CD14-positive monocyte (primary cell): ENCODE measurements around the gene SLC25A19. TPM values are rescaled to one million over a fixed set of nuclear protein-coding genes. Genes with fewer than 3 reads are reported as not detected.

Experiments
- DNase-seq, 3 donors: peaks; one replicate each; pipeline ENCODE4 v3.0.0-alpha.2; 2011 to 2022
- H2AFZ ChIP-seq: 2 replicates; pipeline ENCODE4 v1.6.0; 2012; ENCODE audit warnings: mild to moderate bottlenecking, low read depth, low read length, inconsistent platforms; ENCODE audit not compliant: insufficient read depth, poor library complexity, severe bottlenecking
- H3K27ac ChIP-seq, 2 donors: 1 replicate in 1 of 2; 2 replicates in 1 of 2; pipeline ENCODE4 v1.5.1; 2012 to 2013; ENCODE audit warnings: low read length in 2 of 2, control low read depth in 1 of 2, inconsistent platforms in 1 of 2, low read depth in 1 of 2, mild to moderate bottlenecking in 1 of 2
- H3K27me3 ChIP-seq, 2 donors: one replicate each; pipeline versions ENCODE4 v1.6.0 to v1.6.1; 2011 to 2013; ENCODE audit warnings: low read length in 2 of 2; ENCODE audit not compliant: control insufficient read depth in 2 of 2, insufficient read depth in 2 of 2
- H3K36me3 ChIP-seq, 2 donors: replicated peaks in 1 of 2; 1 replicate in 1 of 2; 2 replicates in 1 of 2; pipeline versions ENCODE4 v1.5.1 to v1.6.1; 2012 to 2013; ENCODE audit warnings: low read length in 2 of 2, control low read depth in 1 of 2, inconsistent platforms in 1 of 2, mild to moderate bottlenecking in 1 of 2; ENCODE audit not compliant: insufficient read depth in 2 of 2, control insufficient read depth in 1 of 2
- H3K4me1 ChIP-seq, 2 donors: 1 replicate in 1 of 2; 2 replicates in 1 of 2; pipeline versions ENCODE4 v1.5.1 to v1.6.1; 2012 to 2013; ENCODE audit warnings: low read length in 2 of 2, control low read depth in 1 of 2, inconsistent platforms in 1 of 2, mild to moderate bottlenecking in 1 of 2, moderate library complexity in 1 of 2; ENCODE audit not compliant: insufficient read depth in 2 of 2, control insufficient read depth in 1 of 2
- H3K4me2 ChIP-seq: replicated peaks from 2 replicates; pipeline ENCODE3; 2012; ENCODE audit warnings: low read length, moderate library complexity, mild to moderate bottlenecking; ENCODE audit not compliant: poor library complexity, severe bottlenecking; ENCODE audit errors: extremely low read depth
- H3K4me3 ChIP-seq, 3 experiments: fragments of 200-600 bp in 1 of 3; sonication (generic) in 1 of 3; replicated peaks in 1 of 3; 1 replicate in 2 of 3; 2 replicates in 1 of 3; pipeline ENCODE4 v1.5.1; 2011 to 2013; ENCODE audit warnings: low read length in 3 of 3, mild to moderate bottlenecking in 3 of 3, control low read depth in 2 of 3, low read depth in 2 of 3, inconsistent platforms in 1 of 3, moderate library complexity in 1 of 3
- H3K79me2 ChIP-seq: 2 replicates; pipeline ENCODE4 v1.6.0; 2012; ENCODE audit warnings: mild to moderate bottlenecking, control low read depth, inconsistent platforms, low read length, moderate library complexity; ENCODE audit not compliant: insufficient read depth
- H3K9ac ChIP-seq: 2 replicates; pipeline ENCODE4 v1.6.0; 2017; ENCODE audit warnings: low read length, mild to moderate bottlenecking; ENCODE audit not compliant: insufficient read depth, poor library complexity, severe bottlenecking
- H3K9me3 ChIP-seq, 2 donors: replicated peaks in 1 of 2; 1 replicate in 1 of 2; 2 replicates in 1 of 2; pipeline versions ENCODE4 v1.5.1 to v1.6.1; 2012 to 2013; ENCODE audit warnings: low read length in 2 of 2, control low read depth in 1 of 2; ENCODE audit not compliant: control insufficient read depth in 1 of 2, insufficient read depth in 1 of 2
- H4K20me1 ChIP-seq: 2 replicates; pipeline ENCODE4 v1.6.0; 2012; ENCODE audit warnings: mild to moderate bottlenecking, low read length, control low read depth, moderate library complexity; ENCODE audit not compliant: insufficient read depth
- H3K27ac Mint-ChIP-seq, 7 donors: one replicate each; pipeline ENCODE4 v1.8.0; 2020; ENCODE audit warnings: mild to moderate bottlenecking in 7 of 7, mixed read lengths in 7 of 7, moderate library complexity in 6 of 7, inconsistent platforms in 2 of 7
- H3K27me3 Mint-ChIP-seq, 3 donors: one replicate each; pipeline ENCODE4 v1.8.0; 2021 to 2022; ENCODE audit warnings: low read depth in 3 of 3, mild to moderate bottlenecking in 3 of 3, mixed read lengths in 3 of 3, moderate library complexity in 3 of 3, inconsistent platforms in 1 of 3
- H3K36me3 Mint-ChIP-seq, 2 donors: one replicate each; pipeline ENCODE4 v1.8.0; 2020; ENCODE audit warnings: mixed read lengths in 2 of 2, inconsistent platforms in 1 of 2, mild to moderate bottlenecking in 1 of 2
- H3K4me1 Mint-ChIP-seq: one replicate; pipeline ENCODE4 v1.8.0; 2020; ENCODE audit warnings: mild to moderate bottlenecking, mixed read lengths
- H3K4me3 Mint-ChIP-seq, 2 donors: one replicate each; pipeline ENCODE4 v1.8.0; 2020; ENCODE audit warnings: mild to moderate bottlenecking in 2 of 2, mixed read lengths in 2 of 2, moderate library complexity in 1 of 2
- H3K9me3 Mint-ChIP-seq, 7 donors: one replicate each; pipeline ENCODE4 v1.8.0; 2020 to 2022; ENCODE audit warnings: mixed read lengths in 7 of 7, mild to moderate bottlenecking in 6 of 7, moderate library complexity in 6 of 7, inconsistent platforms in 2 of 7
- WGBS: methylation state at CpG from one replicate; pipeline ENCODE4 v1.1.5; 2013; ENCODE audit warnings: missing lambda C conversion rate; ENCODE audit not compliant: insufficient coverage; 5-methylcytosine and 5-hydroxymethylcytosine counted together
- intact Hi-C, 2 donors: fragments of 100-400 bp; cut with micrococcal nuclease; formaldehyde crosslinking; loops; one replicate each; pipeline versions ENCODE4 v1.15.0 to v1.15.1; 2023
- polyA plus RNA-seq, 3 donors: library from polyadenylated mRNA; depleted of rRNA in 1 of 3; unstranded in 2 of 3; stranded (reverse) in 1 of 3; fragments of 300-500 nt in 2 of 3; fragments of >200 nt in 1 of 3; fragmentation: Illumina TruSeq in 2 of 3; gene quantifications; 1 replicate in 2 of 3; 2 replicates in 1 of 3; pipeline ENCODE4 v1.2.3, GENCODE V29; 2012 to 2021
- TF ChIP-seq, protein P1 (sequence below): fragments of 200-600 bp; IDR thresholded peaks from one replicate; pipeline ENCODE4 v1.8.0; 2022; ENCODE audit warnings: antibody characterized with exemption, mild to moderate bottlenecking

Gene SLC25A19
- polyA plus RNA-seq, 3 donors: 14.4 to 21.5 (median 18.8) TPM

DNA sequence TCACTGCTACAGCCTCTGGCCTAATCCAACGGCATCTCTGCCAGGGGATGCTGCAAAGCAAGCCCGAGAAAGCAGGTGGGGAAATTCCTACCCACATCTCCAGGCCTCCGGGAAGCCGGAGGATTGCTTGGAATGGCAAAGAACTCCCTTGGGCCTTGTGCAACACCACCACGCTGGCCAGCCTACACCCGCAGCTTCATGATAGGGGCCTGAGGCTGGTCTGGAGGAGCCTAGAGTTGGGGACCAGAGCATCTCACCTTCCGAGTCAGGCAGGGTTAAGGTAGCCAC, 48.1 kb downstream of the SLC25A19 start:
- 92% methylated on average over 2 of the region's 7 CpGs for WGBS
- H3K4me2 ChIP-seq: no peak overlapping the region
- Mint-ChIP-seq H3K4me3 (no peak overlapping the region), H3K9me3 (peaks cover 0 to 1% (median 0%) of the 10 kb centered on the region in 7 donors), H3K4me1 (peaks cover 49% of the 10 kb centered on the region), H3K27me3 (peaks cover 0 to 2% (median 0%) of the 10 kb centered on the region in 3 donors), H3K36me3 (peaks cover 86 to 99% of the 10 kb centered on the region in 2 donors), H3K27ac (peak overlapping the region in 1 of 7 donors; percentile 19)
- no peak overlapping the region for H3K4me3 ChIP-seq
- H3K9me3 ChIP-seq: no peaks in the 10 kb centered on the region
- peaks cover 89% of the 10 kb centered on the region for H4K20me1 ChIP-seq
- TF ChIP-seq, protein P1, sequence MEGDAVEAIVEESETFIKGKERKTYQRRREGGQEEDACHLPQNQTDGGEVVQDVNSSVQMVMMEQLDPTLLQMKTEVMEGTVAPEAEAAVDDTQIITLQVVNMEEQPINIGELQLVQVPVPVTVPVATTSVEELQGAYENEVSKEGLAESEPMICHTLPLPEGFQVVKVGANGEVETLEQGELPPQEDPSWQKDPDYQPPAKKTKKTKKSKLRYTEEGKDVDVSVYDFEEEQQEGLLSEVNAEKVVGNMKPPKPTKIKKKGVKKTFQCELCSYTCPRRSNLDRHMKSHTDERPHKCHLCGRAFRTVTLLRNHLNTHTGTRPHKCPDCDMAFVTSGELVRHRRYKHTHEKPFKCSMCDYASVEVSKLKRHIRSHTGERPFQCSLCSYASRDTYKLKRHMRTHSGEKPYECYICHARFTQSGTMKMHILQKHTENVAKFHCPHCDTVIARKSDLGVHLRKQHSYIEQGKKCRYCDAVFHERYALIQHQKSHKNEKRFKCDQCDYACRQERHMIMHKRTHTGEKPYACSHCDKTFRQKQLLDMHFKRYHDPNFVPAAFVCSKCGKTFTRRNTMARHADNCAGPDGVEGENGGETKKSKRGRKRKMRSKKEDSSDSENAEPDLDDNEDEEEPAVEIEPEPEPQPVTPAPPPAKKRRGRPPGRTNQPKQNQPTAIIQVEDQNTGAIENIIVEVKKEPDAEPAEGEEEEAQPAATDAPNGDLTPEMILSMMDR: no peak
- H2AFZ ChIP-seq: no peak overlapping the region
- H3K27me3 ChIP-seq: no peaks in the 10 kb centered on the region
- H3K36me3 ChIP-seq: peaks cover 92 to 100% of the 10 kb centered on the region in 2 donors
- H3K9ac ChIP-seq: no peak overlapping the region
- intact Hi-C loops: no loop called here
- peaks cover 35% of the 10 kb centered on the region for H3K79me2 ChIP-seq
- H3K4me1 ChIP-seq: peaks cover 34 to 41% of the 10 kb centered on the region in 2 donors
- H3K27ac ChIP-seq: no peak overlapping the region
- no peak for DNase-seq

DNA sequence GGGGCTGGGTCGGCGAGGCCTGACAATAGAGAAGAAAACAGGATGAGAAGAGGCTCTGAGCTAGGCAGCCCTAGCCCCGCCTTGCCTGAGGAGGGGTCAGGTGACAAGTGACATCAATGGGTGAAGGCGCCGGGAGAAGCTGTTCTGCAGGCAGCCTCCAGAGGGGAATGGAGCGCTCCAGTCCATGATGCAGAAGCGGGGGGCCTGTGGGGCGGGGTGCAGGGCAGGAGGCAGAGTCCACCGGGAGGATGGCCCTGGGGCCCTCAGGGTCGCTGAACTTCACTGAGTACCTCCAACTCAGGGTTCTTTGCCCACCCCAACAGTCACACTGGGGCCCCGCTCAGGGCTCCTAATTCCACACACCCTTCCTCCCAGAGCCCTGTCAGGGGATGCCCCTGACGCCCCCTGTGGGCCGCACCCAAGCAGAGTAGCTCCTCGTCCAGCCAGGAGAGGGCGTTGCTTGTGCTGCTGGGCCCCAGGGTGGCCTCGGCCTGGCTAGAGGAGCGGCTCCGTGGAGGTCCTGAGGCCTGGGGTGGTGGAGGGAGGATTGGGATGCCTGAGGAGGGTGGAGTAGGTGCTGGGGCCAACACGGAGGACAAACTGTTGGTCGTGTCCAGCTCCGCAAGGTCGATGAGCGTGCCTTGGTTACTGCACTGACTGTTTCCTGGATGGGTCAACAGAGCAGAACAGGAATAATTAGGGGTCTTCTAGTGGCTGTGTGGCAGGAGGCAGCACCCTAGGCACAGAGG, 48.7 kb downstream of the SLC25A19 start:
- Histone ChIP-seq H2AFZ (no peak overlapping the region), H3K4me3 (no peak overlapping the region), H3K27ac (peak overlapping the region in 1 of 2 donors; percentile 29), H3K27me3 (no peaks in the 10 kb centered on the region), H3K36me3 (peaks cover 91 to 100% of the 10 kb centered on the region in 2 donors), H3K4me1 (peaks cover 34 to 36% of the 10 kb centered on the region in 2 donors), H4K20me1 (peaks cover 84% of the 10 kb centered on the region), H3K9ac (no peak overlapping the region), H3K9me3 (no peaks in the 10 kb centered on the region), H3K79me2 (peaks cover 30% of the 10 kb centered on the region), H3K4me2 (no peak overlapping the region)
- peak in 1 of 3 donors; percentile 24 for DNase-seq
- H3K4me1 Mint-ChIP-seq: peaks cover 44% of the 10 kb centered on the region
- intact Hi-C loops: no loop called here
- H3K27me3 Mint-ChIP-seq: peaks cover 0 to 2% (median 0%) of the 10 kb centered on the region in 3 donors
- peaks cover 83 to 99% of the 10 kb centered on the region in 2 donors for H3K36me3 Mint-ChIP-seq
- H3K4me3 Mint-ChIP-seq: no peak overlapping the region
- TF ChIP-seq, protein P1: peak; percentile 59
- peak overlapping the region in 6 of 7 donors; percentile 3 to 71 (median 42) for H3K27ac Mint-ChIP-seq
- H3K9me3 Mint-ChIP-seq: peaks cover 0 to 1% (median 0%) of the 10 kb centered on the region in 7 donors
- 82% methylated on average over 21 of the region's 23 CpGs for WGBS
